ENCODE results near the gene CLNK. TPM values are rescaled to one million over a fixed set of nuclear protein-coding genes. Genes with fewer than 3 reads are reported as not detected.

CLNK gene
- total and polyA plus RNA-seq, 2 donors (not counting 1 experiment from before 2014, with no cell fraction given) = 0.57 to 0.75 TPM

DNA sequence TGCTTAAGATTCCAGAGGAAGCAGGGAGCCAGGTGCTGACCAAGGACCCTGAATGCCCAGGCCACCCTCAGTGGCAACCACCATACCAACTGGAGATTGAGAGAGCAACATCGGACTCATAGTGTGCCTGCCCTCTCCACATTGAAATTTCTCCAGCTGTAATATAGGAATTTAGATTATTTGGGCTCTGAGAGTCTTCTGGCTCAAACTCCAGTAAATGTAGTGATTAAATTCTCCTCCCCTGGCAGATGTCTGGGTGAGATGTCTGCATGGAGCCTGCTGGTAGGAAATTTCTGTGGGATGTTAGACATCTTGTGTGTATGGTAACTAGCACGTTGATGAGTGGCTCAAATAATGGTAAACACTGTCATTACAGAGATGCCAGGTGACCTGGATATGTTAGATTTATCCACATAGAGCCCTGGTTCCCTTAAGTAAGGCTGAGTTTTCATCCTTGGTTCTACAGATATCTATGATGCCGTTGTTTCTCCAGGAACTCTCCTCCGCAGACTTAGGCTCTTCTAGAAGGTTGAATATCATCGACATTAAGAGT, 70.6 kb downstream of the CLNK start:
- no peak for DNase-seq

DNA sequence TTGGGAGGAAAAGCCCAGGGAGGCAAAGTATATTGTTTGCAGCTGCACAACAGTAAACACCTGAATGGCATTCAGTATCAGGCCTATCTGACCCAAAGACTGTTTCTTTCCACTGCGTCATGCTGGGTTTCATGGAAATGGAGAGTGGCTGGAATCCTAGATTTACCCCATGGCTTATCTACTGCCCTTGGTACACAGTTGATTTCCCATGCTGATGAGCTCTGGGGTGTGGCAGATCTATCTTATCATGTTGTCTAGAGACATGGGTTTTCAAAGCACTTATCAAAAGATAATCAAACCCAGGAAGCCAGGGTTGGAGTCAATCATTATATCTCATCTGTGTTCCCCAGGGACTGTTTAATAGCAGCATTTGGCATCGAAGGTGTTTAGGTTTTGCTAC, 72.1 kb downstream of the CLNK start:
- no peaks in the 10 kb centered on the region for H3K27me3 ChIP-seq (replicated peaks in 1 of 4; ENCODE audit: control extremely low read depth in 1 of 4, control insufficient read depth in 3 of 4, insufficient read depth in 4 of 4, low read length in 3 of 4)
- H3K79me2 ChIP-seq (ENCODE audit: control insufficient read depth, insufficient read depth, low read length) = no peaks in the 10 kb centered on the region
- TF ChIP-seq CTCF (IDR thresholded peaks at IDR 0.05) (no peak), EZH2 (IDR thresholded peaks at IDR 0.05; ENCODE audit: borderline replicate concordance, insufficient read depth, low read depth, low read length, poor library complexity, severe bottlenecking) (no peak)
- DNase-seq (no peak), ATAC-seq (ENCODE audit: low read depth) (no peak)
- H3K9me3 ChIP-seq (ENCODE audit: control extremely low read depth in 1 of 3, control insufficient read depth in 2 of 3, insufficient read depth in 1 of 3, low read length in 2 of 3) = no peaks in the 10 kb centered on the region
- WGBS (ENCODE audit: insufficient coverage) = no CpG with 5 or more reads among the region's 2 CpGs
- H3K4me2 ChIP-seq (replicated peaks; ENCODE audit: low read depth, low read length, poor library complexity, severe bottlenecking) = no peak overlapping the region
- no peak overlapping the region for H3K4me3 ChIP-seq (ENCODE audit: control extremely low read depth in 1 of 5, extremely low read depth in 1 of 5, insufficient read depth in 1 of 5, low read depth in 2 of 5, low read length in 4 of 5)
- Mint-ChIP-seq H3K9me3 (ENCODE audit: insufficient read depth) (no peaks in the 10 kb centered on the region), H3K4me1 (no peaks in the 10 kb centered on the region), H3K27me3 (no peaks in the 10 kb centered on the region), H3K4me3 (no peak overlapping the region), H3K27ac (no peak overlapping the region)
- no peaks in the 10 kb centered on the region for H3K36me3 ChIP-seq (replicated peaks in 1 of 2; ENCODE audit: control extremely low read depth in 1 of 2, control insufficient read depth in 1 of 2, extremely low read depth in 1 of 2, insufficient read depth in 2 of 2, low read length in 1 of 2)
- no peak overlapping the region for H2AFZ ChIP-seq (ENCODE audit: insufficient read depth, low read depth, low read length, poor library complexity, severe bottlenecking)
- intact Hi-C loops (cut with micrococcal nuclease) = no loop called here
- no peak overlapping the region for H3K9ac ChIP-seq (ENCODE audit: low read length)
- ChIA-PET CTCF (interaction anchor here (0.6 kb wide), 1 partner anchor 588 kb away, joined by 4 read pairs; no protein-coding TSS in a partner anchor), POLR2A (no interaction called here)
- no peak overlapping the region for H3K27ac ChIP-seq (ENCODE audit: low read length in 2 of 2)
- H3K4me1 ChIP-seq (ENCODE audit: control insufficient read depth in 2 of 2, insufficient read depth in 2 of 2, low read length in 2 of 2) = no peaks in the 10 kb centered on the region
- no peaks in the 10 kb centered on the region for H4K20me1 ChIP-seq (ENCODE audit: control insufficient read depth, insufficient read depth, low read length, poor library complexity, severe bottlenecking)

More for the DNA sequence above, 70.6 kb downstream of the CLNK start:
- H3K27ac ChIP-seq (ENCODE audit: low read length in 2 of 2) = no peak overlapping the region
- no peaks in the 10 kb centered on the region for H3K36me3 ChIP-seq (replicated peaks in 1 of 2; ENCODE audit: control extremely low read depth in 1 of 2, control insufficient read depth in 1 of 2, extremely low read depth in 1 of 2, insufficient read depth in 2 of 2, low read length in 1 of 2)
- WGBS (ENCODE audit: insufficient coverage) = 100% methylated on average over 2 of the region's 5 CpGs
- no peak overlapping the region for H3K4me3 Mint-ChIP-seq
- intact Hi-C loops (cut with micrococcal nuclease) = no loop called here
- peaks cover 0 to 1% of the 10 kb centered on the region in 2 donors for H3K4me1 ChIP-seq (ENCODE audit: control insufficient read depth in 2 of 2, insufficient read depth in 2 of 2, low read length in 2 of 2)
- H3K9ac ChIP-seq (ENCODE audit: low read length) = no peak overlapping the region
- no peak overlapping the region for H3K4me3 ChIP-seq (ENCODE audit: control extremely low read depth in 1 of 5, extremely low read depth in 1 of 5, insufficient read depth in 1 of 5, low read depth in 2 of 5, low read length in 4 of 5)
- H3K9me3 Mint-ChIP-seq (ENCODE audit: insufficient read depth) = no peaks in the 10 kb centered on the region
- H2AFZ ChIP-seq (ENCODE audit: insufficient read depth, low read depth, low read length, poor library complexity, severe bottlenecking) = no peak overlapping the region
- ChIA-PET POLR2A (no interaction called here), CTCF (no interaction called here)
- no peaks in the 10 kb centered on the region for H3K4me1 Mint-ChIP-seq
- H3K9me3 ChIP-seq (ENCODE audit: control extremely low read depth in 1 of 3, control insufficient read depth in 2 of 3, insufficient read depth in 1 of 3, low read length in 2 of 3) = no peaks in the 10 kb centered on the region
- H3K27ac Mint-ChIP-seq = no peak overlapping the region
- H3K27me3 ChIP-seq (replicated peaks in 1 of 4; ENCODE audit: control extremely low read depth in 1 of 4, control insufficient read depth in 3 of 4, insufficient read depth in 4 of 4, low read length in 3 of 4) = no peaks in the 10 kb centered on the region
- no peaks in the 10 kb centered on the region for H3K79me2 ChIP-seq (ENCODE audit: control insufficient read depth, insufficient read depth, low read length)
- no peak for ATAC-seq (ENCODE audit: low read depth)
- TF ChIP-seq EZH2 (IDR thresholded peaks at IDR 0.05; ENCODE audit: borderline replicate concordance, insufficient read depth, low read depth, low read length, poor library complexity, severe bottlenecking) (no peak), CTCF (IDR thresholded peaks at IDR 0.05) (no peak)
- H3K27me3 Mint-ChIP-seq = no peaks in the 10 kb centered on the region
- no peak overlapping the region for H3K4me2 ChIP-seq (replicated peaks; ENCODE audit: low read depth, low read length, poor library complexity, severe bottlenecking)
- H4K20me1 ChIP-seq (ENCODE audit: control insufficient read depth, insufficient read depth, low read length, poor library complexity, severe bottlenecking) = no peaks in the 10 kb centered on the region

All from B cell (primary cell).